ENCODE measurements around the gene CTTN.

CTTN gene

GRCh38 chr11:70455354-70455753 lies 57.0 kb downstream of the CTTN start:
- DNase-seq (ENCODE audit: low read depth) = no peak

GRCh38 chr11:70456921-70457532 lies 58.7 kb downstream of the CTTN start:
- DNase-seq (ENCODE audit: low read depth) = no peak

- DNase-seq (ENCODE audit: low read depth) = no peak
Measured at GRCh38 chr11:70458736-70459135, 60.4 kb downstream of the CTTN start.

GRCh38 chr11:70460111-70460510 lies 61.8 kb downstream of the CTTN start:
- DNase-seq (ENCODE audit: low read depth) = no peak

GRCh38 chr11:70460964-70461363 lies 62.6 kb downstream of the CTTN start:
- DNase-seq (ENCODE audit: low read depth) = no peak

- no peak for DNase-seq (ENCODE audit: low read depth)
Measured at GRCh38 chr11:70462818-70463477, 64.6 kb downstream of the CTTN start.

GRCh38 chr11:70463478-70464255 lies 65.3 kb downstream of the CTTN start:
- DNase-seq (ENCODE audit: low read depth) = no peak

GRCh38 chr11:70464509-70465361 lies 66.4 kb downstream of the CTTN start:
- no peak for DNase-seq (ENCODE audit: low read depth)

GRCh38 chr11:70466154-70466553 lies 67.8 kb downstream of the CTTN start:
- no peak for DNase-seq (ENCODE audit: low read depth)

GRCh38 chr11:70466596-70466995 lies 68.3 kb downstream of the CTTN start:
- DNase-seq (ENCODE audit: low read depth) = no peak

GRCh38 chr11:70467201-70468085 lies 69.1 kb downstream of the CTTN start:
- DNase-seq (ENCODE audit: low read depth) = no peak

- DNase-seq (ENCODE audit: low read depth) = no peak
Measured at GRCh38 chr11:70468256-70469195, 70.2 kb downstream of the CTTN start.

- no peak for DNase-seq (ENCODE audit: low read depth)
Measured at GRCh38 chr11:70470127-70470526, 71.8 kb downstream of the CTTN start.

- DNase-seq (ENCODE audit: low read depth) = no peak
Measured at GRCh38 chr11:70471254-70471653, 72.9 kb downstream of the CTTN start.

- no peak for DNase-seq (ENCODE audit: low read depth)
Measured at GRCh38 chr11:70472240-70472639, 73.9 kb downstream of the CTTN start.

- DNase-seq (ENCODE audit: low read depth) = no peak
Measured at GRCh38 chr11:70473186-70473872, 75.0 kb downstream of the CTTN start.

GRCh38 chr11:70473873-70474690 lies 75.8 kb downstream of the CTTN start:
- no peak for DNase-seq (ENCODE audit: low read depth)

GRCh38 chr11:70474710-70475109 lies 76.4 kb downstream of the CTTN start:
- no peak for DNase-seq (ENCODE audit: low read depth)

GRCh38 chr11:70476669-70477068 lies 78.3 kb downstream of the CTTN start:
- DNase-seq (ENCODE audit: low read depth) = no peak

Data from activated T-helper 9 cell treated with anti-CD3 and anti-CD28 coated beads, Interleukin-2, amount 50 U/mL, for 16 hours (primary cell).